Measurements from ENCODE around the gene KY. TPM values are rescaled to one million over a fixed set of nuclear protein-coding genes. Genes with fewer than 3 reads are reported as not detected.

Gene KY
- total and polyA plus RNA-seq, 2 of the 8 experiments (the other 6 are each of a cell fraction or from before 2014, with no cell fraction given), result not detected

DNA sequence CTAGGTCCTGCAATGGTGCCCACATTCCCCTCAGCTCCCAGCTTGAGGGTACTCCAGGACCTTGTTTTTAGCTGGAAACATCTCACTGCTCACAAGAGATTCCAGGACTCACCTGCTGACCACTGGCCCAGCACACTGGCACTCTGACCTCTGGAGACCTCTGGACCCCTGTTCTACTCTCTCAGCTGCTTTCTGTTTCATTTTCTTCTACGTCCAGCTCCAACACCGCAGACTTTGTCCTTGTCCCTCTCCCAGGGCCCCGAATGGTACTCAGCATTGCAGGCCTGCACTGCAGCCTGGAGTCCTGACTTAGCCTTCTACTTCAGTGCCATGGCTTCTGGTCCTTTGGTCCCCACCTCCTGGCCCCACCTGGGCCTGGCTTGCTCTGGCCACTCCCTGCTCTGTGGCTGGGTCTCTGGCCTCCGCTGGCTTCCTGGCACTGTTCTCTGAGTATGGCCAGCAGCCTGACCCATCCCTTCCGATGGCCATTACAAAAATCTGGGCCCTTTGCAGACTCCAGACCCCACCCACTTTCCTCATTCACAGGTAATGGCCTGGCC is 27.9 kb downstream of the KY start:
- Histone ChIP-seq H2AFZ (ENCODE audit: low read length) (no peak overlapping the region), H3K9ac (replicated peaks in 1 of 4; ENCODE audit: extremely low read depth in 1 of 4, low read depth in 3 of 4, low read length in 3 of 4) (no peak overlapping the region), H3K23me2 (ENCODE audit: low read depth, low read length) (no peaks in the 10 kb centered on the region), H3K79me2 (ENCODE audit: control insufficient read depth in 1 of 2, insufficient read depth in 2 of 2, low read length in 2 of 2) (no peaks in the 10 kb centered on the region), H3K18ac (ENCODE audit: extremely low read depth, low read length) (no peak overlapping the region), H2BK15ac (ENCODE audit: low read length) (no peak overlapping the region), H2BK20ac (ENCODE audit: low read length) (no peak overlapping the region), H3K14ac (ENCODE audit: insufficient read length) (no peak overlapping the region), H3K4me1 (replicated peaks in 1 of 4; ENCODE audit: control insufficient read depth in 3 of 4, insufficient read depth in 4 of 4, low read length in 3 of 4) (peaks cover 0 to 3% (median 0%) of the 10 kb centered on the region in 4 experiments; a peak in 1 of 7 replicates), H4K91ac (replicated peaks; ENCODE audit: insufficient read length, low read length) (no peak overlapping the region), H2AK5ac (ENCODE audit: low read depth, low read length) (no peak overlapping the region), H3K27me3 (replicated peaks in 1 of 4; ENCODE audit: control insufficient read depth in 3 of 4, extremely low read depth in 1 of 4, insufficient read depth in 3 of 4, low read length in 3 of 4) (no peaks in the 10 kb centered on the region), H3K56ac (replicated peaks; ENCODE audit: insufficient read length, low read depth, low read length) (no peak overlapping the region), H4K5ac (ENCODE audit: insufficient read length, low read depth, low read length) (no peak overlapping the region), H2BK5ac (ENCODE audit: low read depth, low read length) (no peak overlapping the region), H4K8ac (ENCODE audit: extremely low read depth, insufficient read depth, low read length) (peak overlapping the region; percentile 45; the same call in 1 of the 2 replicates), H3K4me3 (ENCODE audit: extremely low read depth in 1 of 4, insufficient read depth in 2 of 4, low read depth in 3 of 4, low read length in 4 of 4) (no peak overlapping the region), H3K79me1 (ENCODE audit: low read depth, low read length) (no peaks in the 10 kb centered on the region), H3K27ac (ENCODE audit: low read depth, low read length) (no peak overlapping the region), H3K36me3 (ENCODE audit: control insufficient read depth in 2 of 4, insufficient read depth in 4 of 4, low read length in 3 of 4) (no peaks in the 10 kb centered on the region), H2BK120ac (replicated peaks; ENCODE audit: low read depth, low read length) (no peak overlapping the region), H3K4ac (replicated peaks; ENCODE audit: insufficient read length, low read depth, low read length) (no peak overlapping the region), H3K23ac (ENCODE audit: insufficient read length) (no peak overlapping the region), H2BK12ac (ENCODE audit: low read depth, low read length) (no peak overlapping the region), H4K20me1 (replicated peaks in 1 of 2; ENCODE audit: control insufficient read depth in 1 of 2, insufficient read depth in 2 of 2, low read length in 2 of 2) (no peaks in the 10 kb centered on the region), H3K9me3 (ENCODE audit: insufficient read depth in 2 of 2, low read depth in 1 of 2, low read length in 1 of 2) (no peaks in the 10 kb centered on the region), H3K4me2 (ENCODE audit: insufficient read depth in 1 of 2, low read depth in 2 of 2, low read length in 2 of 2) (no peak overlapping the region)
- peak in 1 of 2 experiments; percentile 26 for DNase-seq (ENCODE audit: low read depth in 1 of 2, low spot score in 2 of 2)
- WGBS, 2 experiments (ENCODE audit: extremely low coverage in 1 of 2, insufficient coverage in 1 of 2, insufficient read length in 1 of 2, insufficient replicate concordance in 2 of 2, low coverage in 1 of 2, low lambda C conversion rate in 2 of 2, missing lambda C conversion rate in 1 of 2), result 69% methylated on average over 5 of the region's 5 CpGs; no CpG with 5 or more reads in 1 of the 2 experiments
- ChIA-PET POLR2A (ENCODE audit: partially characterized antibody) (no interaction called here), CTCF (ENCODE audit: partially characterized antibody) (interaction anchor here (0.7 to 1.9 kb wide), 4 partner anchors 15 to 22 kb away, joined by 3 to 6 read pairs (median 3); no protein-coding TSS in a partner anchor)
- FAIRE-seq, result no peak
- no peak for TF ChIP-seq BRCA1 (IDR thresholded peaks at IDR 0.05; ENCODE audit: low read depth, low read length)
- no peak for TF ChIP-seq EGR1 (IDR thresholded peaks at IDR 0.05; ENCODE audit: borderline replicate concordance, low read depth, low read length)
- no peak for TF ChIP-seq CHD2 (IDR thresholded peaks at IDR 0.05; ENCODE audit: low read length)
- no peak for TF ChIP-seq ZNF274 (IDR thresholded peaks at IDR 0.05; ENCODE audit: borderline replicate concordance, extremely low read depth, low read length)
- TF ChIP-seq RNF2 (IDR thresholded peaks at IDR 0.05; ENCODE audit: borderline replicate concordance, low read depth, low read length, missing control alignments, poor library complexity, severe bottlenecking), result no peak
- no peak for TF ChIP-seq CEBPB (IDR thresholded peaks at IDR 0.05; ENCODE audit: low read depth, low read length)
- no peak for TF ChIP-seq SIRT6 (IDR thresholded peaks at IDR 0.05; ENCODE audit: low read length)
- TF ChIP-seq TAF1 (IDR thresholded peaks at IDR 0.05; ENCODE audit: low read depth, low read length), result no peak

All from H1 (cell line).